NCI-H2029 treated with DMSO at 0.1 percent for 48 hours (cell line): ENCODE measurements around the gene C6orf89.
"Not testable (repeated sequence)": the region's sequence is repeated elsewhere in the genome, so short reads cannot be mapped to it uniquely, and the experiment has no call there.

Source experiments
- DNase-seq: peaks from one replicate; lab custom pipeline; 2025; lab: John Stamatoyannopoulos, UW

Gene C6orf89

GRCh38 chr6:36924131-36924530 lies 38.4 kb downstream of the C6orf89 start:
- DNase-seq = no peak

GRCh38 chr6:36924778-36925374 lies 39.1 kb downstream of the C6orf89 start:
- DNase-seq = no peak

DNA sequence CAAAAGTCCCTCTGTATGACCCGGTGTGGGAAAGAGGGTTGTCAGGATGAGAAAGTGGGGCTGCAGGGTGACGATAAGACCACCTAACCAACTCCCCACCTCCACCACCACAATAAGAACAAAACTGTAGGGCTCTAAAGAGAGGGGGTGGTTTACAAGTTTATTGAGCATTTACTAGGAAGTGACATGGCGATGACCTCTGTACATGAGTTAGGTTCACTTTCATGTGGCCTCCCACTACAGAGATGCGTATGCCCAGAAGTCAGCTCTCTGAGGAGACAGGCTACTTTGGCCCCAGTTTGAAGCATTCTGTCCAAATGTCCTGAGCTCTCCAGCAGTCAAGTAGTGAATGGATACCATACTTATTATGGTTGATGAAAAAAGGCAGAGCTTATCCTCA lies 40.1 kb downstream of the C6orf89 start:
- no peak for DNase-seq

GRCh38 chr6:36926708-36927513 lies 41.2 kb downstream of the C6orf89 start:
- no peak for DNase-seq

GRCh38 chr6:36927691-36928546 lies 42.2 kb downstream of the C6orf89 start:
- no peak for DNase-seq

DNA sequence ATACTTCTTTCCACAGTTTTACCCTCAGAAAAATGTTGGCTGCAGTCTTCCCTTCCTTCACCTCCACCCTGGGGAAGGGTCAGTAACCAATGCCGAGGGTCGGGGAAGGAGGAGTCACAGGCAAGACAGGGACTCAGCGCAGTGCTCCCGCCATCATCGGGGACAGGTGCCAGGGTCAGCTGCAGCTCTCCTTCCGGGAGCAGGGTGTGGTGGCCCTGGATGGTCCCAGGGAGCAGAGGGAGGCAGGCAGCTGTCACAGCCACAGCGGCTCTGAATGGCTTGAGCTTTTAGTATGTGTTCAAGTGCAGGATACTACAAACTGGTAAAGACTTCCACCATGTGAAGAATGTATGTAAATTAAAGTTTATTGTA lies 42.8 kb downstream of the C6orf89 start:
- no peak for DNase-seq

DNA sequence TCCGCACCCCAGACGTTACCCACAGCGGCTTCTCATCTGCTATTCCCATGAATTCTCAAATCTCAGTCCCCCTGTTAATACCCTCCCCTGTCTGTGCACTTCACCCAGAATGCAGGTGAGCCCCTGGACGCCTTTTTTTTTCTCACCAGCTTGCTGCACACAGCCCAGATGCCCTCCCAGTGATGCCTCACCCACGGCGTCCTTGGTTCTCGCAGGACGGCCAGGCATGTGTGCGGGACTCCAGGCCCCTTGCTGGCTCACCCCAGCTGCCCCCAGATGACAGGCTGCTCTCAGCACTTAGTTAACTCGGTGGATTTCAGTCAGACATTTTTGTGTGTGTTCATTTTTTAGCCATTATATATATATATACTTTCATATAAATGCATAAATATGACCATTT lies 43.4 kb downstream of the C6orf89 start:
- DNase-seq = no peak

GRCh38 chr6:36929607-36930006 lies 43.9 kb downstream of the C6orf89 start:
- no peak for DNase-seq

DNA sequence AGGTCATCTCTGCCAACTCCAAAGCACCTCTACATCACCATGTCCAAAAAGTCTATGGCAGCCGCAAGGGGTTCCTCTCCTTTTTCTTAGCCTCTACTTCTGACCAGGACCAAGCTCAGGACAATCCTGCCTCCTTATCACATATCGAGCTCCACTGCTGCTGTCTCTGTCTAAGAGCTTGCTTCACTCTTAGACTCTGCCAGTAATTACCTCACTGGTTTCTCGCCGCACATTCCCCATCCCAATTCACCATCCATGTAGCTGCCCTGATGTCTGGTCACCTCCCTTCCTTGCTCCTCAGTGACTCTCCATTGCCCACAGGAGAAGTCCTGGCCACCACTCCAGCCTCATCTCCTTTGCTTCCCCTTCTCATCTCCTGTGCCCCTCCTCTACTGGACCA lies 44.7 kb downstream of the C6orf89 start:
- DNase-seq = no peak

DNA sequence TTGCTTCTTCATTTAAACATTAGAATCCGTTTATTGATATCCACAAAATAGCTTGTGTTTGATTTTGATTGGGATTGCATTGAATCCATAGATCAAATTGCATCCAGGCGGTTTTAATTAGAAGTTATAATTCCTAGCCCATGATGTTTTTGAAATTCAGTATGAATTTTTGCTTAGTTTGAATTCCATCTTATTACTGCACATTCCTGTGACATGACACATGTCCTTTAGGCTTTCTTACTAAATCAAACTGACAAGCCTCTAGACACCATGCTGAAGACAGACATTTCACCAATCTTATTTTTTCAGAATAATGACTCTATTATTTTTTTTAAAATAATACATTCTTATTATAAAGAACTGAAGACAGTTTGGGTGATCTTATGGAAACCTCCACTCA lies 47.4 kb downstream of the C6orf89 start:
- no peak for DNase-seq

GRCh38 chr6:36933519-36933918 lies 47.8 kb downstream of the C6orf89 start:
- DNase-seq = no peak

DNA sequence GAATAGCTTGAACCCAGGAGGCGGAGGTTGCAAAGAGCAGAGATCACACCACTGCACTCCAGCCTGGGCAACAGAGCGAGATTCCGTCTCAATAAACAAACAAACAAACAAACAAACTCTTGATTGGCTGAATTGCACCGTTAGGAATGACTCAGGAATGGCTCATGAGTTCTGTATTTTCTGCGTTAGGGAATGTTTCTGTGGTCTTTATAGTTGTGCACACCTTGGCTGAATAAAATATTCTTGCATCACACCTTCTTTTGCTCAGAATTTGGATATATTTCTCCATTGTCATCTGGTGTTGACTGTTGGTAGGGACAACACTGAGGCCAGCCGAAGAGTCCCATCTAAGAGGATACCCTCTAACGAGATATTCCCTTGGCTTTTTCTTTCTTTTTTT lies 49.1 kb downstream of the C6orf89 start:
- DNase-seq = no peak

GRCh38 chr6:36936824-36937223 lies 51.1 kb downstream of the C6orf89 start:
- no peak for DNase-seq

GRCh38 chr6:36937896-36938295 lies 52.1 kb downstream of the C6orf89 start:
- no peak for DNase-seq

- no peak for DNase-seq
Measured at GRCh38 chr6:36938536-36938935, 52.8 kb downstream of the C6orf89 start.

DNA sequence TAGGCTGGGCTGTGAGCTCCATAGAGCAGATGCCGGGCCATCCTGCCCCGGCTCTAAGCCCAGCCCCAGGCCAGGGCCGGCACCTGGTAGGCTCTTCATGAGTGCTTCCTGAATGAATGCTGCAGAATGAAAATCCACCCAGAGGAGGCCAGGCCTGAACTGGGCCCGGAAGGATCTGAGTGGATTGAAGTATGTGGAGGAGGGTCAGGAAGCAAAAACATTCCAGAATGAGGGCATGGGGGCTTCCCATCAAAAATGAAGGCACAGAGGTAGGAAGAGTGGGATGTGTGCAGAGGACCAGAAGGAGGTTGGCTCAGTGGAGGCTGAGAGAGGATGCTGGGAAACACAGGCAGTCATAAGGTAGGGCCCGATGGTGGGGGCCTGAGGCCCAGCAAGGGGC lies 53.3 kb downstream of the C6orf89 start:
- DNase-seq = not testable (repeated sequence)

- DNase-seq = no peak
Measured at GRCh38 chr6:36940027-36940426, 54.3 kb downstream of the C6orf89 start.

DNA sequence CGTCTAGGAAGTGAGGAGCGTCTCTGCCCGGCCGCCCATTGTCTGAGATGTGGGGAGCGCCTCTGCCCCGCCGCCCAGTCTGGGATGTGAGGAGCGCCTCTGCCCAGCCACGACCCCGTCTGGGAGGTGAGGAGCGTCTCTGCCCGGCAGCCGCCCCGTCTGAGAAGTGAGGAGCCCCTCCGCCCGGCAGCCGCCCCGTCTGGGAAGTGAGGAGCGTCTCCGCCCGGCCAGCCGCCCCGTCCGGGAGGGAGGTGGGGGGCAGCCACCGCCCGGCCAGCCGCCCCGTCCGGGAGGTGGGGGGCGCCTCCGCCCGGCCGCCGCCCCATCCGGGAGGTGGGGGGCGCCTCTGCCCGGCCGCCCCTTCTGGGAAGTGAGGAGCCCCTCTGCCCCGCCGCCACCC lies 55.8 kb downstream of the C6orf89 start:
- DNase-seq = not testable (repeated sequence)

- not testable (repeated sequence) for DNase-seq
Measured at GRCh38 chr6:36942329-36942728, 56.6 kb downstream of the C6orf89 start.

DNA sequence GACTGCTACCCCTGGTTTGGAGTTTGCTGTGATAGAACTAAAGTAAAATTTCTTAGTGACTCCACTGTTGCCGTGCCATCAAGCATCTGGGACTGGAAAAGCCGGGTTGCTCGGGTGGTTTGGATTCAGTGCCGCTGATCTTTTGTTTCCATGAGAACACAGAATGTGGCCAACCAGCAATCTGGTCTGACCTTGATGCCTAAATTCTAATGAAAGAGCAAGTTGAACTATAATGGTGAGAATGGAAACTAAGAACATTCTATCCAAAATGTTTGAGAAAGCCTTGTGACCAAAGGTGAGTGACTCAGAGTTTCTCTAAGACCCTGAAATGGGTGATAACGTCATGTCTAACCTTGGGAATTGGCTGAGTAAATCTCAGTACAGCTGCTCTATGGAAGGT lies 58.9 kb downstream of the C6orf89 start:
- no peak for DNase-seq

GRCh38 chr6:36945301-36945700 lies 59.5 kb downstream of the C6orf89 start:
- DNase-seq = no peak

- no peak for DNase-seq
Measured at GRCh38 chr6:36946526-36946925, 60.8 kb downstream of the C6orf89 start.
